GM19324 (cell line): Measurements from ENCODE around the gene LYRM7.

Experiments
- ATAC-seq: cut with Tn5 transposase; IDR thresholded peaks from one replicate; pipeline ENCODE4 v1.9.1; 2021; ENCODE audit warnings: mild to moderate bottlenecking, moderate library complexity; ENCODE audit not compliant: unreplicated experiment, low FRiP score

Gene LYRM7

GRCh38 chr5:131217791-131218190 lies 47.0 kb downstream of the LYRM7 start:
- no peak for ATAC-seq

DNA sequence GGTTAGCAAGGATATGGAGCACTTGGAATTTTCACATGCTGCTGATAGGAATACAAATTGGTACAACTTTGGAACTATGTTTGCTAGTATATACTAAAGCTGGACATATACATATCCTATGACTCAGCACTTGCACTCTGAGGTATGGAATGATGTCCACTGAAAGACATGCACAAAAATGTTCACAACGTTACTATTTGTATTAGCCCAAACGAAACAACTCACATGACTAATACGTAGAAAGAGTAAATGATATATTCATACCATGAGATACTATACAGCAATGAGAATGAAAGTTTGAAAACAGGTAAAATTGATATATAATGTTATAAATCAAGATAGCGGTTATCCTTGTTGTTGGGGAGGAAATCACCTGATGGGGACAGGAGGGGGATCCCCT lies 47.6 kb downstream of the LYRM7 start:
- ATAC-seq = no peak

DNA sequence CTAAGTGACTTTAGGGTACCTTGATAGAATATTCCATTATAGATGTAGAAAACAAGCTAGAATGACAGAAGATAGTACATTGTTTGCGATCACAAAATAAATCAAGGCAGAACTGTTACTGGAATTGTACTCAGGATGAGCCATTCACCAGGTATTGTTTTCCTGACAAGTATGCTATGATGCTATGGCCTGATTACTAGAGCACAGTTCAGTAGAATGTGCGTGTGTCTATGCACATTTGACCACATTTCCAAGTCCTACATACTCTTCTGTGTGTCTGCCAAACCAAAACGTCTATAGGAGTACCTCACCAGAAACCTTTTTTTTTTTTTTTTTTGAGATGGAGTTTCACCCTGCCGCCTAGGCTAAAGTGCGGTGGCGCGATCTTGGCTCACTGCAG lies 49.8 kb downstream of the LYRM7 start:
- no peak for ATAC-seq

DNA sequence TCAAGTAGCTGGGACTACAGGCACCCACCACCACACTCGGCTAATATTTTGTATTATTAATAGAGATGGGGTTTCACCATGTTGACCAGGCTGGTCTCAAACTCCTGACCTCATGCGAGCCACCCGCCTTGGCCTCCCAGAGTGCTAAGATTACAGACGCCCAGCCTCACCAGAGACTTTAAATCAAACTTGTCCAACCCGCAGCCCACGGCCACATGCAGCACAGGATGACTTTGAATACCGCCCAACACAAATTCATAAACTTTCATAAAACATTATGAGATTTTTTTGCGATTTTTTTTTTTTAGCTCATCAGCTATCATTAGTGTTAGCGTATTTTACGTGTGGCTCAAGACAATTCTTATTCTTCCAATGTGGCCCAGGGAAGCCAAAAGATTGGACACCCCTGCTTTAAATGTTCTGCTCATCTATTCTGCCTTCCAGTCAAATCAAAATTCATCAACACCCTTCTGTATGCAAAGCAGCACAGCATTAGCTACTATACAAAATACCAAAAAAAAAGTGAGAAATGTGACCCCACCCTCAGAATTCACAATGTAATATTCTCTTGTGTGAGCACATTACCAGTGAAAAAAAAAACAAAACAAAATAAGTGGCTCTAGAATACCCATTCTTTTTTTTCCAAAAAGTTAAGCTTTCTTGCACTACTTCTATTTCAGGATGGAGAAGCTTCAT lies 50.4 kb downstream of the LYRM7 start:
- no peak for ATAC-seq

DNA sequence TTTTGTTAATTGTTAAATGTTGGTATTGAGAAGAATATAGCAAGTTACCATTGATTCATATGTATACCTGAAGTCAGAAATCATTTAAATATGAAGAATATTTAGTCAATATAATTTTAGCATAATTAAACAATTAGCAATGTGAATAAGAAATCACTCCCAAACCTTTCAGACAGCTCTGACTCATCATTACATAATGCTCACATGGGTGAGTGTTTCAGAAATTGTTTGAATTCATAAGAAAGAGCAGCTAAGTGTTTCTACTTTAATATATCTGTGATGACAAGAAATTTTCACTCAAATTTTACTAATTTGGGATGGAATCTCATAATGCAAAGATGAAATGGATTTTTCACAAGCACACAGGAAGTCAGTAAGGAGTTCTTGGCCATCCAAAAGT lies 51.1 kb downstream of the LYRM7 start:
- no peak for ATAC-seq

GRCh38 chr5:131222731-131223130 lies 52.0 kb downstream of the LYRM7 start:
- no peak for ATAC-seq

GRCh38 chr5:131223751-131224386 lies 53.1 kb downstream of the LYRM7 start:
- peak; percentile 1 for ATAC-seq

DNA sequence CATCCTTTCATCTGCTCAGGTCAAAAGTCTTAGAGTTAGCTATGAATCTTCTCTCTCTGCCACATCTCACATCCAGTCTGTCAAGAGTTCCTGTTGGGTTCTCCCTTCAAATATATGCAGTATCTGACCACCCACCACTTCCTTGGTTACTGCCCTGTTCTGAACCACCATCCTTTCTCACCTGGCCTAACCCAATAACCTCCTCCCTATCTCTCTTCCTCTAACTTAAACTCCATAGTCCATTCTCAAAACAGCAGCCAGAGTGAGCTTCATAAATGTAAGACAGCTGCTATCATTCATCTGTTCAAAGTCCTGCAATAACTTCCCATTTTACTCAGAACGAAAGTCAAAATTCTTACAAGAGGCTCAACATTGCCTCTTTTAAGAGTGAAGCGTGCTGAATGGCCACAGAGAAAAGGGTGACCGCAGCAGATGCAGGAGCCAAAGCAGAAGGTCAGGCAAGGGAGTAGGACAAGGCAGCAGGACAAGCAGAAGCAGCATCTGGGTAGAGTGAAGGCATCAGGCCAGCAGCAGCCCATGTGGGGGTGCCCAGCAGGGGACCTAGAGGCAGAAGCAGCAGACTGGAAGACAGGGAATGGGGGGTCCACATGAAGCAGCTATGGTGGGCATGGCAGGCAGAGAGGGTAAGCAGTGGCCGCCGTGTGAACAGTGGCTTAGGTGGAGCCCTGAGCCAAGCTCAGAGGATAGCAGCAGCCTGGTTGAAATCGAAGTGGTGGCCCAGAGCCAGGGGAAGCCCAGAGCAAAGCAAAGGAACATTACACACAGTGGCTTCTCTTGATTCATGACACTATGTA lies 53.9 kb downstream of the LYRM7 start:
- ATAC-seq = peak; percentile 77

DNA sequence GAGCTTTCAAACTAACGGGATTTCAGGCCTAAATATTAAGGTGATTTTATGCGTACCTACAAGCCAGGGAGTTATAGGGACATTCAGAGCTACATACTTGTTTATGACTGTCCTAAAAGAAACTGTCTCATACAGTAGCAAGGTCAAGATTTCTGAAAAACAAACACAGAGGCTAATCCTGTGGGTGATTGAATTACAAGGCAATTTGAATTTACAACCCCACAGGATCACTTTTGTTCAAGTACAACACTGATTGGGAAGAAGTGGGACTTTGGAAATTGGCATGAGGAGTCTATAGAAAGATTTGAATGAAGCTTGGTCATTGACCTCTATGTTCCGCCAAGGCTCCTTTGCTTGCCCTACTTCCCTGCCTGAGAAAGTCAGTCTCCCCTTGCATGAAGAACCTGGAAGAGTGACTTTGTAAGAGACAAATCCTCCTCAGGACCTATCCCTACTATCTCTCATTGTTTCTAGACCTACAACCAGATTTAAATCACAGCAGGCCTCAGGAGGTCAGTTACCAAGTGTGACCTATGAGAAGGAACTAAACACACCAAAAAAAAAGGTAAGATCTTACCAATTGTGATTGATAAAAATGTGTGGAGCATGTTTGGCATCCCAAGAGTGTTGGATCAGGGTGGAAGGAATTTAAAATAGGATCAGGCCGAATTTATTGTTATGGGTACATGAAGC lies 54.7 kb downstream of the LYRM7 start:
- peak; percentile 3 for ATAC-seq

GRCh38 chr5:131226899-131227298 lies 56.2 kb downstream of the LYRM7 start:
- no peak for ATAC-seq

- no peak for ATAC-seq
These were observed 57.9 kb downstream of the LYRM7 start for GRCh38 chr5:131228646-131229045.

GRCh38 chr5:131229623-131230022 lies 58.9 kb downstream of the LYRM7 start:
- no peak for ATAC-seq

DNA sequence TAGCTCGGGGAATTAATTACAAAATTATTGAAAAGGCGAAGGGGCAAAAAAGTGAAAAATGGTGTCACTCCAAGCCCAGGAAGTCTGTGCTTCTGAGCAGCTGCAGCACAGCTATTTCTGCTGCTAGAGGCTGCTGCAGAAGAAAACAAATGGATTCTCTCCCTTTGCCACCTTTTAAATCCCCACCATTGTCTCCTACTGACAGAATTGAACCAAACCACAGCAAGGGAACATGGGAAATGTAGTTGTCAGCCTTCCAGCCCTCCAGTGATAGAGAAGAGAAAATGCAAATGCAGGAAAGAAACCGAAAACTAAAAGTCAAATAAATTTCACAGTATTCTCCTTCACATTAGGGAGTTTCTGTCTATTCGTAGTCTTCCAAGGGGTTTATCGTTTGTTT lies 59.7 kb downstream of the LYRM7 start:
- ATAC-seq = peak; percentile 83

- no peak for ATAC-seq
These were observed 68.9 kb downstream of the LYRM7 start for GRCh38 chr5:131239686-131240085.

DNA sequence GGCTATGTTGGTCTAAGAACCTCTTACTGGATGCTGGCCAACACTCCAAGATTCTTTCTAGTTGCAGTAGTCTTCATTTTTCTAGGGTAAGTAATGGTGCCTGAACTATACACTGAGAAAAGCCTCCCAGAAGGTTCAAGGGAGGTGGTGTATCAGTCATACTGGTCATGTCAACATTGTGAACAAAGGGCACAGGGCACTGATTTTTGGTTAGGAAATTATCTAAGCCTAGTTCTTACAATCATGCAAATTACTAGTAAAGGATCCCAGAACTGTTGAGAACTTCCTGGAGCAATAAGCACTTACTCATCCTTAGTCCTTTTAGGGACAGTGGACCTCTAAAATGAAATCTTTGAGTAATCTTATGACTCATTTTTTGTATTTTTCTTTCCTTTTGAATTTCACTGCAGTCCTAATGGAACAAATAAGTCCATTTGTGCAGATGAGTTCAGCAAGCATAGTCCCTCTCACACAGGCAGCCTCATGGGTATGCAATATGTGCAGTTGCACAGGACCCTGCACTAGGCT lies 72.0 kb downstream of the LYRM7 start:
- ATAC-seq = no peak

- no peak for ATAC-seq
These were observed 74.6 kb downstream of the LYRM7 start for GRCh38 chr5:131245312-131245711.

- ATAC-seq = no peak
These were observed 75.2 kb downstream of the LYRM7 start for GRCh38 chr5:131245948-131246347.

- ATAC-seq = no peak
These were observed 75.8 kb downstream of the LYRM7 start for GRCh38 chr5:131246504-131246903.

DNA sequence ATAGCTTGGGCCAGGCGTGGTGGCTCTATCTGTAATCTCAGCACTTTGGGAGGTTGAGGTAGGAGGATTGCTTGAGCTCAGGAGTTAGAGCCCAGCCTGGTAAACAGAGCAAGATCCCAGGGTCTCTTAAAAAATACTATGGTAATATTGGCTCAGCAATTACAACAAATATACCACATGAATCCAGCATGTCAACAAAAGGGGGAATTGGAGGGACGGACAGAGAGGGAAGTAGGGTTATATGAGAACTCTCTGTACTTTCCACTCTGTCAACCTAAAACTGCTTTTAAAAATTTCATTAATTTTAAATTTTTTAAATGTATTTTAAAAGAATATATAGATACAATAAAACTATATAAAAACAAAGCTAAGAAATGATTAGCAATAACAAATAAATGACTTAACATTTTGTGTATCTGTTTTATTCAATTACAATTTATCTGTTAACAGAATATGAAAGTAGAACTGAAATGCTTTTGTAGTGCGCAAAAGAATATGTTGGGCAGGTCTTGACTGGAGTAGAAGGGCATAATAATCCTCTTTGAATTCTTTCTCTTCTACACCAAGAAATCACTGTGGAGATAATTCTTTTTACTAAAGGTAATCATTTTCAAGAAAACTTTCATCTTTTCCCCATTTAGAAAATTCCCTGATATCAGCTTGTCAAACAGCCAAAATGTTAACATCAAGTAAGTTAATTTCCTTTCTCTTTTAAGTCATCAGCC lies 80.2 kb downstream of the LYRM7 start:
- no peak for ATAC-seq

GRCh38 chr5:131252824-131253171 lies 82.1 kb downstream of the LYRM7 start:
- peak; percentile 89 for ATAC-seq
